SH-SY5Y (cell line): ENCODE results near the gene SCN5A.

ENCODE experiments used
- GATA2 ChIP-seq: IDR thresholded peaks from 2 replicates; pipeline ENCODE4 v1.6.1; 2011; ENCODE audit warnings: mild to moderate bottlenecking, low read depth, low read length
- GATA3 ChIP-seq: IDR thresholded peaks from 2 replicates; pipeline ENCODE4 v1.6.1; 2011; ENCODE audit warnings: low read depth, mild to moderate bottlenecking, low read length, moderate library complexity

- TF ChIP-seq GATA2 = no peak
- TF ChIP-seq GATA3 = no peak
These were observed 27.2 kb downstream of the SCN5A start for GRCh38 chr3:38622336-38622735.
